Fibroblast of mammary gland (primary cell): ENCODE data around the gene TSC22D2.

Experiments
- DNase-seq: peaks from one replicate; pipeline ENCODE4 v3.0.0-alpha.2; 2010; ENCODE audit warnings: low read depth
- H3K4me3 ChIP-seq: 2 replicates; pipeline ENCODE4 v1.5.1; 2011; ENCODE audit warnings: low read depth, mild to moderate bottlenecking, low read length, moderate library complexity; ENCODE audit not compliant: control insufficient read depth
- TF ChIP-seq, protein P1 (sequence below): conservative IDR thresholded peaks from 2 replicates; pipeline ENCODE4 v1.5.1; 2011; ENCODE audit warnings: low read depth, low read length, inconsistent platforms; ENCODE audit not compliant: control insufficient read depth, insufficient read depth

The TSC22D2 gene

DNA sequence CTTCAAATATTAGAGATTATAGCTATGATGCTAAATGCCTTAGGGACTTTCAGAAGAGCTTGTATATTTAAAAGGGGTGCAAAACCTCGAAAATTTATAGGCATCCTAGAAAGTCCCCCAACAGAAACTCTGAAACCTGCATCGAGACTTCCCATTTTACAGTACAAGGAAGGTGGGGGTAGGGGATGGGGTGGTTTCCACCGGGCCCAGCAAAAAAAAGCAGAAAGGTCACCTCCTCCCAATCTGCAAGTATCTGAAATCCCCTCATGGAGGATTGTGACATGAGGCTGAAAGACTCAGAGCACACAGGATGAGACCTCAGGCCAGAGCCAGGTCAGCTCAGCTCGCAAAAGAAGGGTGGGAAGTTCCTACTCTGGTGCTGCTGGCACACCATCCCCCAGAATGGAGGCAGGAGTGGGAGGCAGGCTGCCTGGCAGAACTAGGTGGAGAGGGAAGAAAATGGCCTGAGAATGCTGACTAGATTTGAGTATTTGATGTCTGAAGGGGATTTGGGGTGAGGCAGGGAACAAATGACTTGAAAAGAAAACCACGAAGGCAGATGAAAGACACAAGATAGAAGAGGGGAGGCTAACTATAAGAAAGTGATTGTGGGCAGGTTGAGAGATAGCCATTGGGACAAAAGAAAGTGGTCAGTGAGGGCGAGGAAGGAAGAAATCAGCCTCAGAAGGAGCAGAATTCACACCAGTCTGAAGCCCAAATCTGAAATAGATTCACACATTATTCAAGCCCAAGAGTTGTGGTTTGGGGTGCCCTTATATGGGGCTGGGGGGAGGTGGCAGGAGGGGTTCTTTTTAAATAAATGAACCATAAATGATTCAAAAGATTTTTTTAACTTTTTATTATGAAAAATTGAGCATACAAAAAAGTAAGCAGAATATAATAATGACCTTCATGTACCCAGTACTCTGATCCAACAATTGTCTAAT is 22.5 kb upstream of the TSC22D2 start:
- no peak overlapping the region for H3K4me3 ChIP-seq
- TF ChIP-seq, protein P1, sequence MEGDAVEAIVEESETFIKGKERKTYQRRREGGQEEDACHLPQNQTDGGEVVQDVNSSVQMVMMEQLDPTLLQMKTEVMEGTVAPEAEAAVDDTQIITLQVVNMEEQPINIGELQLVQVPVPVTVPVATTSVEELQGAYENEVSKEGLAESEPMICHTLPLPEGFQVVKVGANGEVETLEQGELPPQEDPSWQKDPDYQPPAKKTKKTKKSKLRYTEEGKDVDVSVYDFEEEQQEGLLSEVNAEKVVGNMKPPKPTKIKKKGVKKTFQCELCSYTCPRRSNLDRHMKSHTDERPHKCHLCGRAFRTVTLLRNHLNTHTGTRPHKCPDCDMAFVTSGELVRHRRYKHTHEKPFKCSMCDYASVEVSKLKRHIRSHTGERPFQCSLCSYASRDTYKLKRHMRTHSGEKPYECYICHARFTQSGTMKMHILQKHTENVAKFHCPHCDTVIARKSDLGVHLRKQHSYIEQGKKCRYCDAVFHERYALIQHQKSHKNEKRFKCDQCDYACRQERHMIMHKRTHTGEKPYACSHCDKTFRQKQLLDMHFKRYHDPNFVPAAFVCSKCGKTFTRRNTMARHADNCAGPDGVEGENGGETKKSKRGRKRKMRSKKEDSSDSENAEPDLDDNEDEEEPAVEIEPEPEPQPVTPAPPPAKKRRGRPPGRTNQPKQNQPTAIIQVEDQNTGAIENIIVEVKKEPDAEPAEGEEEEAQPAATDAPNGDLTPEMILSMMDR, result no peak
- DNase-seq, result no peak

DNA sequence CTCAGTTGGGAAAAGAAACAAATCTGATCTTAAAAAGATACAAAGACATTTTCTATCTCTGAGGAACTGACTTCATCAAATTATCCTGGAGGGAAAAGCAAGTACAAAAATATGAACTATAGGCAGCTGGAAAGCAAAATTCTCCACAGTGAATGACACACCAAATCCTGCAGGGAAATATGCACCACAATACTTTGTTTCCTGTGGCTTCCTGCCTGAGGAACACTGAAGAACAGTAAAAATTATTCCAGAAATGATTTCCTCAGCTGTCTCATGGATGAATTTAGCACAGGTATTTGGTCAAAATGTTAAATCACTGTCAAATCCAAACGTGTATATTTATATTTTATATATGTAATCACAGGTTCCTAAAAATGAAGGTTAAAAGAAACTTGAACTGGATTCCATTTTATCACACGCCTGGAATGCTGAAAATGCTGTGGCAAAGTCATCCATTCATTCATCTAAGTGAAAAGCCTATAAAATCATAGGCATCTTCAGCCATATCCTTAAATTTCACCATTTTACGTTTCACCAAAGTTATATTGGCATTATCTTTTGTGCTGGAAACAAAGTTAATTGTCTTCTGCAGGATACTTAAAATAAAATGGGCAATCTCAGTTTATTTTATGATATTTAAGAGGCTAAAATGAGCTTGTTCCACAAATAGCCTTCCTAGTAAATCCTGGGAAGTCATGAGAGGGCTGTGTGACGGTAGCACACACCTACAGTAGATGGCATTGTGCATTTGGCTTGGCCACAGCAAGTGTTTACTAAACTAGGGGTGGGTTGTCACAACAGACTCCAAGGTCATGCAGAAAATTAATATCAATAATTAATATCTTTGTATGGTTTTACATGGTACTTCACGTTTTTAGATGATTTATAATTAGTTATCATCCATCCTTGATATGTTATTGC is 19.3 kb upstream of the TSC22D2 start:
- H3K4me3 ChIP-seq, result no peak overlapping the region
- no peak for DNase-seq

DNA sequence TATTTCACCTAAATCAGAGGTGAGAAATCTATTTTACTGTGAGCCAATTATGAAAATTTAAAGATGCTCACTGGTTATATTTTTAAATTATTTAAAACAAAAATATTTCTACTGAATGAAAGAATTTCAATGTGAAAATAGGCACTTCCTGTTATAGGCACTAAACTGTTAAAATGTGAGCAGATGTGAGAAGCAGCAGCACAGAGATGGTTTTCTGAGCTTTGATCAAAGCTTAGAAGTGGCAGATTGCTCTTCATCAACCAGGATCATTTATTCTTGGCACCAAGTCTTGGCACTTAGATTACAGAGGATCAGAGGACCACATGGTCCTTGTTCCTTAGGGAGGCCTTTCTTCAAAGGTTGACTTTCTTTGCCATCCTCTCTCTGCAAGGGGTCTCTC is 18.0 kb upstream of the TSC22D2 start:
- TF ChIP-seq, protein P1, result no peak
- no peak for DNase-seq
- H3K4me3 ChIP-seq, result no peak overlapping the region

More for the DNA sequence above, 19.3 kb upstream of the TSC22D2 start:
- TF ChIP-seq, protein P1, result no peak

DNA sequence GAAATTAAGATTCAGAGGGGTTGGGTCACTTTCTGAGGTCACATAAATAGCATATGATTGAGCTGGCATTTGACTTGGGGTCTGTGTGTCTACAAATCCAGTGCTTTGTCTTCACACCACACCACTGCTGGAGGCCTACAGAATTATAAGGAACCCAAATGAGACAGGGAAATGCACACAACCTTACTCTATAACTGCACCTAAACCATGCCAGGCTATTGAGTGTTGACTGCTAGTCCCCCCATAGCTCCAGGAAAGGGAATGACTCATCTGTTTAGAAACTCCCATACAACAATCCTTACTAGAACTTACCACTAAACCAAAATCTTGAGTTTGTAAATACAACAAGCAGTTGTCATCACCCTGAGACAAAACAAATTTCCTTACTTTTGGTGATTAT is 16.9 kb upstream of the TSC22D2 start:
- DNase-seq, result peak; percentile 60
- H3K4me3 ChIP-seq, result no peak overlapping the region
- TF ChIP-seq, protein P1, result no peak

DNA sequence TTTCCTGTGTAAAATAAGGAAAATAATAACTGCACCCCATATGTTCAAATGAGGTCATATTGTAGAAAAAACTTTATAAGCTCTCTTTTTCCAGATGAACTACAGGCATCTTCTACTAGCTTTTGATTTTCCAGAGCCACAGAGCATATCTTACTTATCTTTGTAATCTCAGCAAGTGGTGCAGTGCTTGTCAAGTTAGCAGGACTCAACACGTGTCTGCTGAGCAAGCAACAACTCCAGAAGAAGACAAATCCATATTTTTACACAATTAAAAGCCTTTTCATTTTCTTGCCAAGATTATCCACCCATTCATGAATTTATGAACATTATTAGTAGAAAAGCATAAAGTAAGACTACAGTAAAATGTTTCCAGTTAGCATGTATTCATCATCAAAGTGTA is 14.4 kb upstream of the TSC22D2 start:
- H3K4me3 ChIP-seq, result no peak overlapping the region
- DNase-seq, result no peak
- TF ChIP-seq, protein P1, result no peak

DNA sequence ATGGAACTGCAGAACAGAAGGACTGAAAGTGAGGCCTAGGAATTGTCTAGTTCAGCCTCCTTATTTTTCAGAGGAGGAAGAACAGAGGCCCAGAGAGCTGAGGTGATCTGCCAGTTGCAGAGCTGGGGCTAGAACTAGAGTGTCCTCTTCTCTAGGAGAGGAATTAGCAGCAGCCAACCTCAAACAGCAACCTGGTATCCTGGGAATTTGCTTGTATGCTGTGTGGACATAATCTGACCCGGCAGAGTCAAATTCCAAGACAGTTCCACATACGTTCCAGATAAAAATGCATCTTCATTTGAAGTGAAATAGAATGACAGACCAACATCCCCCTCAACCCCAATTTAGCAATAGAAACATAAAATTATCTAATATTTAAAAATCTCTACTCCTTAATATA is 13.5 kb upstream of the TSC22D2 start:
- DNase-seq, result no peak
- no peak overlapping the region for H3K4me3 ChIP-seq
- TF ChIP-seq, protein P1, result no peak
